ENCODE measurements around the gene SAMD11. TPM values are rescaled to one million over a fixed set of nuclear protein-coding genes. Genes with fewer than 3 reads are reported as not detected.
A peak's percentile ranks its signal among the peaks of the same experiment; 100 is the strongest.

SAMD11 gene
- total RNA-seq, 1 experiment from 2014 or later, result 32.7 TPM

DNA sequence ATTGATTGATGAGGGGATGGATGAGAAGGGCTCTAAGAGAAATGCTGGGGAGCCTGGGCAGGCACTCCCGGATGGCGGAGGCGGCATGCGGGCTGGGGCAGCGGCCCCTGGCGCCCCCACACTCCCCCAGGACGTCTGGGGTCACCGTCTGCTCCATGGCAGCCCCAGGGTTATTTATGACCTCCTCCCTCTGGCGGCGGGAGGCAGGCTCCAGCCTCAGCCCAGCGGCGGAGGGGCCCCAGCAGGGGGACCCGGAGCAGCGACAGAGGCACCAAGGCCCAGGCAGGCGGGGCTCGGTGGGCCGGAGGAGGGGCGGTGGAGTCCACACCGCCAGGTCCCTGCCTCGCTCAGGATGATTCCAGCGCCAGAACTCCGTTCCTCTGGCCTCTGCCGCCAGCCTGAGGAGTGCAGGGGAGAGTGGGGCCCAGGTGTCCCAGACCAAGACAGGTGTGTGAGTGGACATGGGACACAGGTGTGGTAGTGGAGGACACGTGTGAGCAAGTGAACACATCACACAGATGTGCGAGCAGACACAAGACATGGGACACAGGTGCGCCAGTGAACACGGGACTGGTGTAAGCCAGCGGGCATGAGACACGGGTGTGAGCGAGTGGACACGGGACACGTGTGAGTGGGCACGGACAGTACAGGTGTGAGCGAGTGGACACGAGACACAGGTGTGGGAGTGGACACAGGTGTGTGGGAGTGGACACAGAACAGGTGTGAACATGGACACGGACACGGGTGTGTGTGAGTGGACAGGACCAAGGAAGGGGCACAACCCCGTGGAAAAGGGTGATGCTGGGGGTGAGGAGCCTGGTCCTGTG is 2.5 kb upstream of the SAMD11 start:
- H3K4me3 ChIP-seq, result no peak overlapping the region
- H3K36me3 ChIP-seq, result 0 out of 2 replicates have a peak, but pooled peaks cover 2% of the 10 kb centered on the region
- H3K9me3 ChIP-seq, result no peaks in the 10 kb centered on the region
- H3K27me3 ChIP-seq, result no peaks in the 10 kb centered on the region; the same call in 1 of the 2 replicates
- peak; percentile 78 for DNase-seq

DNA sequence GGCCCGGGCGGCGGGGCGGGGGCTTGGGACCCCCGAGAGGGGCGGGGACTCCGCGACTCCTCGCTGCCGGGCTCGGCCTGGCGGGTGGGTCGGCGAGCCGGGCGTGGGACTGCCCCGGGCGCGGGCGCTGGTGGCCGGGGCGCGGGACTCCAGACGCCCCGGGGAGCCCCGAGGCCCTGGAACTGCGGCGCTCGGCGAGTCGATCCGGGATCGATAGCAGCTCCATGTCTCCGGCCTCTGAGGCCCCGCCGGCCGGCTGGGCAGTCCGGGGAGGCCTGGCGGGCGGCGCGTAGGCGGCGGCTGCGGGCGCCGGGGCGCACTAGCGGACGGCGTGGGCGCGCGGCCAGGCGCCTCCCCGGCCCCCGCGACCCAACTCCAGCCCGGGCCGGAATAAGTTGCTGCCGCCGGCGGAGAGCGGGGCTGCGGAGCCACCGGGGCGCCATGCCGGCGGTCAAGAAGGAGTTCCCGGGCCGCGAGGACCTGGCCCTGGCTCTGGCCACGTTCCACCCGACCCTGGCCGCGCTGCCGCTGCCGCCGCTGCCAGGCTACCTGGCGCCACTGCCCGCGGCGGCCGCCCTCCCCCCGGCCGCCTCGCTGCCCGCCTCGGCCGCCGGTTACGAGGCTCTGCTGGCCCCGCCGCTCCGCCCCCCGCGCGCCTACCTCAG is 400 bp downstream of the SAMD11 start:
- Histone ChIP-seq H3K4me3 (peak overlapping the region; percentile 71), H3K9me3 (no peaks in the 10 kb centered on the region), H3K36me3 (peaks cover 2% of the 10 kb centered on the region; the same call in 1 of the 2 replicates), H3K27me3 (no peaks in the 10 kb centered on the region)
- peak; percentile 56 for DNase-seq

DNA sequence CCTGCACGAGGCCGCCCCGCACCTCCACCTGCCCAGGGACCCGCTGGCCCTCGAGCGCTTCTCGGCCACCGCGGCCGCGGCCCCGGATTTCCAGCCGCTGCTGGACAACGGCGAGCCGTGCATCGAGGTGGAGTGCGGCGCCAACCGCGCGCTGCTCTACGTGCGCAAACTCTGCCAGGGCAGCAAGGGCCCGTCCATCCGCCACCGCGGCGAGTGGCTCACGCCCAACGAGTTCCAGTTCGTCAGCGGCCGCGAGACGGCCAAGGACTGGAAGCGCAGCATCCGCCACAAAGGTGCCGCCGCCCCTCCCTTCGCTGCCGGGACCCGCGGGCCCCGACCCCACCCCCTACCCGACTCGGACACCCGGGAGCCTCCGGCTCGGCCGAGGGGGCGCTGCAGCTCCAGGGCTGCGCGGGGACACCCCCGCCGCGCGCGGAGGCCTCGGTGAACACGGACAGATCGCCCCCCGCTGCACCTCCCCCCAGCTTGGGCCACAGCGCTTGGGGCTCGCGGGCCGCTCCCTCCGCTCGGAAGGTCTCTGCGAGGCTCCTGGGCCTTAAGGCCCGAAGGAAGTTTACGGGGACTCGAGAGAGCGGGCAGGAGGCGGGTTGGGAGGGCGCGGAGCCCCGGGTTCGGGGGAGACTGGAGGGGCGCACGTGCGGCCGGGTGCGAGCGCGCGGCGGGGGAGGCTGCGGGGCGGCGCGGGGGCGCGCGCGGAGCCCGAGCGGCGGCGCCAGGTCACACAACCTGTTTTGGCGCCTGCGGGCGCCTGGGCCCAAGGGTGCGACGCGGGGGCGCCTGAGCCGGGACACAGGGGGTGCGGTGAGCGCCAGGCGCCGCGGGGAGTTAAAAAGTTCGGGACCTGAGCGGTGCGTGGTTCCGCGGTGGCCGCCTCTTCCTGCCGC is 1.2 kb downstream of the SAMD11 start:
- no peaks in the 10 kb centered on the region for H3K27me3 ChIP-seq
- peak; percentile 76 for DNase-seq
- H3K36me3 ChIP-seq, result peaks cover 2% of the 10 kb centered on the region; the same call in 1 of the 2 replicates
- H3K9me3 ChIP-seq, result no peaks in the 10 kb centered on the region
- H3K4me3 ChIP-seq, result peak overlapping the region; percentile 71

GRCh38 chr1:925561-926421 is 2.1 kb downstream of the SAMD11 start:
- Histone ChIP-seq H3K4me3 (peak overlapping the region; percentile 71), H3K9me3 (no peaks in the 10 kb centered on the region), H3K27me3 (no peaks in the 10 kb centered on the region), H3K36me3 (peaks cover 2% of the 10 kb centered on the region)
- DNase-seq, result peak; percentile 75

- DNase-seq, result no peak
- H3K4me3 ChIP-seq, result no peak overlapping the region
- H3K9me3 ChIP-seq, result no peaks in the 10 kb centered on the region
- H3K36me3 ChIP-seq, result peaks cover 4% of the 10 kb centered on the region
- no peaks in the 10 kb centered on the region for H3K27me3 ChIP-seq
These were observed 3.5 kb downstream of the SAMD11 start for GRCh38 chr1:927234-927633.

GRCh38 chr1:927748-928147 is 4.0 kb downstream of the SAMD11 start:
- H3K4me3 ChIP-seq, result no peak overlapping the region
- peaks cover 4% of the 10 kb centered on the region for H3K36me3 ChIP-seq
- no peaks in the 10 kb centered on the region for H3K27me3 ChIP-seq
- no peak for DNase-seq
- H3K9me3 ChIP-seq, result no peaks in the 10 kb centered on the region

DNA sequence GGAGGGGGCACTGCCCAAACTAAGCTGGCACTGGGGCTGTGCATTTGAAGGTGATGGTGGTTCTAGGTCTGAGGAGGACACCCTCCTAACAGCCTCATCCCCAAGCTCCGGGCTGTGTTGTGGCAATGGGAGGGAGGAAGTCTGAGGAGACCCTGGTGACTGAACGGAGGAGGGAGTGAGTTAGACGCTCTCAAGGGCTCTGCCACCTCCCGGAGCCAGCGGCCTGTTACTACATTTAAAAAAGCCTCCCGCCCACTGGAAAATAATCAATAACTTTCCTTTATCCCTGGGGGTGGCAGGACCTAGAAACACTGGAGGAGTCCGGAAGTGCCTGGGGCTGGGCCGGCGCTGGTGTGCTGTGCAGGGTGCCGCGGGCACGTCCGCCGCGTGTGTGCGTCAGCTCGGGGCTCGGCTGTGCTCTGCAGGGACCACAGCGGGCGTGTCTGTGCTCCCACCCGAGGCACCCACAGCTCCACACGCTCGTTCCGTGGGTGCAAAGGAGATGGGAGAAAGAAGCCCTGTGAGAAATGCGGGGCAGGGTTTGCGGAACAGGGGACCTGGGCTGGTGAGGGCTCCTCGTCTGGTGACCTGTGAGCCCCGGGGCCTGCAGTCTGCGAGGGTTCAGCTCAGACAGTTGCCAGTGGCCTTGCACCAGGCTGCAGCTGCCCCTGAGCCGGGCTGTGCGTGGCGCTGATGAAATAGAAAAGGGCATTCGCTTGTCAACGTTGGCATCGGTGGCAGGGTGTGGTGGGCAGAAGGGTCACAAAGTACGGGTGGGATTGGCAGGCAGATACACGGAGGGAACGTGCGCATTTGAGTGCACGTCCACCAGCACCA is 5.3 kb downstream of the SAMD11 start:
- Histone ChIP-seq H3K36me3 (peaks cover 4% of the 10 kb centered on the region), H3K9me3 (no peaks in the 10 kb centered on the region), H3K27me3 (no peaks in the 10 kb centered on the region), H3K4me3 (no peak overlapping the region)
- DNase-seq, result no peak

DNA sequence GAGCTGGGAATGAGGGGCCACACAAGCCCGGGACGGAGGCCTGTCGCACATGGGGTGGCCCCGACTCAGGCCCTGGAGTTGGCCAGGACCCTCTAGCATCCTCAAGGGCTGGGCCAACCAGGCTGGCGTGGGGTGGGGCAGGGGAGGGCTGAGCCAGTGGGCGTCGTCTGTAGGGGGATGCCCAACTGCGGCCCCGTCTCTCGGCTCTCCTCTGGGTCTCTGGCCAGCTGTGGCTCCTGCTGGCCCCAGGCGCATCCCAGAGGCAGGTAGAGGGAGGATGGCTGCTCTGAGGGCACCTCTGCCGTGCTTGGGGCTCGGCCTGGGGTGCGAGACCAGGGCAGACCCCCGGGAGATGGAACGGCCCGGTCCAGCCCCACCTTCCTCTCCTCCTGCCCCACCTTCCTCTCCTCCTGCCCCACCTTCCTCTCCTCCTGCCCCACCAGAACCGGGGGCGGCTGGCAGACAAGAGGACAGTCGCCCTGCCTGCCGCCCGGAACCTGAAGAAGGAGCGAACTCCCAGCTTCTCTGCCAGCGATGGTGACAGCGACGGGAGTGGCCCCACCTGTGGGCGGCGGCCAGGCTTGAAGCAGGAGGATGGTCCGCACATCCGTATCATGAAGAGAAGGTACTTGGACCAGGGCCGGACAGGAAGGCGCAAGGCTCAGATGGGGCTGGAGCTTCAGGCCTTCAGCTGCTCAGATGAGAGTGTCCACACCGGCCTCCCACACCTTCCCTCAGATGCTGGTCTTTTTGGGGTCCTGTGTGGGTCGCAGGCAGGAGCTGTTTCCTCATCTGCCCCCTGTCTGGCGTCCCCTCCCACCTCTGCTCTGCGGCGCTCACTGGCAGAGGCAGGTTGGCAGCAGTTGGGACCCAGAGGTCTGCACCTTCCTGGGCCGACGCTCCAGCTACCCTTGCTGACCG is 6.2 kb downstream of the SAMD11 start:
- H3K36me3 ChIP-seq, result peaks cover 4% of the 10 kb centered on the region

DNA sequence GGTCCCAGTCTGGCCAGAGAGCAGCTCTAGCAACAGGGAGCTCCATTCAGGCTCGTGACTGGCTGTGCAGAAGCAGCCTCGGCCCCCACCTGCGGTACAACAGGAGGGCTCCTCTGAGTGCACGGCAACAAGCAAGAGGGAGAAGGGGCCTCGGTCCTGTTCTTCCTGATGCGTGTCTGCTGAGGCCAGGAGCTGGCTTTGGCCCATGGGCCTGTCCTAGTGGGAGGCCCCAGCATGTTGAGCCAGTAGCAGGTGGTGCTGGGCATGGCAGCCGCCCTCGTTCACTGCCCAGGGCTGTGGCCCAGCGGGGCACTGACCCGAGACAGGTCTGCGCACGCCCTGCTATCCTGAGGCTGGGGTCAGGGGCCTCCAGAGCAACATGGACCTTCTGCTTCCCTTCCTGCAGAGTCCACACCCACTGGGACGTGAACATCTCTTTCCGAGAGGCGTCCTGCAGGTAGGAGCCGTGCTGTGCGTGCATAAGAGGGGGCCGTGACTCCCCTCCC is 7.0 kb downstream of the SAMD11 start:
- Histone ChIP-seq H3K27me3 (no peaks in the 10 kb centered on the region), H3K4me3 (no peak overlapping the region), H3K9me3 (no peaks in the 10 kb centered on the region), H3K36me3 (peaks cover 4% of the 10 kb centered on the region)
- DNase-seq, result no peak

More for the DNA sequence above, 6.2 kb downstream of the SAMD11 start:
- no peak overlapping the region for H3K4me3 ChIP-seq
- H3K27me3 ChIP-seq, result no peaks in the 10 kb centered on the region
- H3K9me3 ChIP-seq, result no peaks in the 10 kb centered on the region
- no peak for DNase-seq

DNA sequence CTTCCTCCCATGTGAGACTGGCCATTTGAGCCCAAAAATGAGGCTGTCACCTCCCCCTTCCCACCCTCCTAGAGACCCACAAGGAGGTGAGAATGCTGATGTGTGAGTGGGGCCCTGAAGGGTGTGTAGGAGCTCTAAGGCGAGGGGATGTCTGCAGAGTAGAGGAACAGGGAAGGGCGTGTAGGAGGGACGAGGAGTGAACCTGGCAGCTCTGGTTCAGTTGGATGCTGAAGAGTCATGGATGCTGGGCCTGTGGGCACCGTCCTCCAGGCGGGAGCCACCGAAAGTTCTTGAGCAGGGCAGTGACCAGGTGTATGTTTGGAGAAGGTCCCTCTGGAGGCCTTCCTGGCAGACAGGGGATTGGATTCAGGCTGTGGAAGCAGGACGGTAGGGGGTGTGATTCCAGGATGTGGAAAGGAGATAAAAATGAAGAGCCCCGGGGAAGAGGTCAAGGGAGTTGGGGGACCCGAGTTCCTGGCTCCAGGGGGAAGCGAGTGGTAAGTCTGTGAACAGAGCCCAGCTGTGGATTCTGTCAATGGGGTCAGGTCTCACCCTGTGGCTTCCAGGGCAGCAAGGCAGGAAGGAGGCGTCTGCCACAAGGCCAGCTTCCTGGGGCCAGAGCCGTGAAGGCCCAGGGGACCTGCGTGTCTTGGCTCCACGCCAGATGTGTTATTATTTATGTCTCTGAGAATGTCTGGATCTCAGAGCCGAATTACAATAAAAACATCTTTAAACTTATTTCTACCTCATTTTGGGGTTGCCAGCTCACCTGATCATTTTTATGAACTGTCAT is 7.9 kb downstream of the SAMD11 start:
- peaks cover 4% of the 10 kb centered on the region for H3K36me3 ChIP-seq
- no peak overlapping the region for H3K4me3 ChIP-seq
- no peak for DNase-seq
- H3K27me3 ChIP-seq, result no peaks in the 10 kb centered on the region
- no peaks in the 10 kb centered on the region for H3K9me3 ChIP-seq

- H3K27me3 ChIP-seq, result no peaks in the 10 kb centered on the region
- H3K9me3 ChIP-seq, result no peaks in the 10 kb centered on the region
- no peak for DNase-seq
- H3K36me3 ChIP-seq, result peaks cover 4% of the 10 kb centered on the region
- no peak overlapping the region for H3K4me3 ChIP-seq
These were observed 8.4 kb downstream of the SAMD11 start for GRCh38 chr1:932173-932510.

GRCh38 chr1:932776-933602 is 9.3 kb downstream of the SAMD11 start:
- DNase-seq, result no peak
- Histone ChIP-seq H3K9me3 (no peaks in the 10 kb centered on the region), H3K27me3 (no peaks in the 10 kb centered on the region), H3K36me3 (peaks cover 4% of the 10 kb centered on the region), H3K4me3 (no peak overlapping the region)

DNA sequence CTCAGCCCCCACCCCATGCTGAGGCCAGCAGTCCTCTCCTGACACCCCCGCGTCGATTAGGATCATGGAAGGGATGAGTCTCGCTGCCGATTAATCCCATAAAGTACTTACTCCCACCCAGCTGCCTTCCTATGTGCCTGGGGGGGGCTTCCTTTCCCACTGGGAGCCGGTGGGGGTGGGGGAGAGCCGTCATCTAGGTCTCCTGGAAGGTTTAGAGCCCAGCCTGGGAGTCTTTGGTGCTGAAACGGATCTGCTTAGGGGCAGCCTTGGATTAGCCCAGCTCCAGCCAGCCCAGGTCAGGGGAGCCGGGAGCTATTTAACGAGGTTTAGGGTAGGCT is 9.8 kb downstream of the SAMD11 start:
- Histone ChIP-seq H3K36me3 (peaks cover 4% of the 10 kb centered on the region), H3K4me3 (no peak overlapping the region), H3K27me3 (no peaks in the 10 kb centered on the region), H3K9me3 (no peaks in the 10 kb centered on the region)
- DNase-seq, result no peak

All from MG63 (cell line).